Heart left ventricle (tissue), 16 donors: ENCODE measurements around the gene MICU1. TPM values are rescaled to one million over a fixed set of nuclear protein-coding genes. Genes with fewer than 3 reads are reported as not detected.

Experiments used
- ATAC-seq, 4 donors: fragments of 200-7000 bp; cut with Tn5 transposase; one replicate each; pipeline ENCODE4 v1.9.1; 2020 to 2022; ENCODE audit warnings: moderate library complexity in 4 of 4, mild to moderate bottlenecking in 3 of 4, moderate number of reproducible peaks in 1 of 4
- DNase-seq, 5 donors: peaks; one replicate each; pipeline ENCODE4 v3.0.0-alpha.2; 2020
- H3K27ac ChIP-seq, 12 donors: fragments of 200-600 bp; sonication (generic) in 4 of 12; one replicate each; pipeline versions ENCODE4 v1.5.0 to v1.8.0; 2016 to 2022; ENCODE audit warnings: mild to moderate bottlenecking in 2 of 12
- H3K27me3 ChIP-seq, 9 donors: fragments of 200-600 bp; sonication (generic) in 2 of 9; one replicate each; pipeline versions ENCODE4 v1.5.1 to v1.8.0; 2016 to 2022; ENCODE audit warnings: mild to moderate bottlenecking in 3 of 9
- H3K36me3 ChIP-seq, 9 donors: fragments of 200-600 bp; sonication (generic) in 2 of 9; one replicate each; pipeline versions ENCODE4 v1.5.0 to v1.8.0; 2018 to 2022; ENCODE audit warnings: mild to moderate bottlenecking in 2 of 9
- H3K4me1 ChIP-seq, 12 donors: fragments of 200-600 bp; sonication (generic) in 4 of 12; one replicate each; pipeline versions ENCODE4 v1.5.0 to v1.8.0; 2016 to 2022; ENCODE audit warnings: mild to moderate bottlenecking in 3 of 12
- H3K4me3 ChIP-seq, 12 donors: fragments of 200-600 bp; sonication (generic) in 4 of 12; one replicate each; pipeline versions ENCODE4 v1.5.0 to v1.8.0; 2017 to 2022; ENCODE audit warnings: mild to moderate bottlenecking in 9 of 12, moderate library complexity in 4 of 12
- H3K9me3 ChIP-seq, 12 donors: fragments of 200-600 bp; sonication (generic) in 4 of 12; one replicate each; pipeline versions ENCODE4 v1.5.0 to v1.8.0; 2016 to 2022; ENCODE audit warnings: mild to moderate bottlenecking in 1 of 12
- POLR2A ChIP-seq, 2 donors: fragments of 450-650 bp; IDR thresholded peaks; one replicate each; pipeline ENCODE4 v1.6.1; 2017; ENCODE audit warnings: antibody characterized with exemption in 2 of 2, mild to moderate bottlenecking in 2 of 2, moderate library complexity in 2 of 2
- WGBS, 4 donors: extraction: QIAGEN DNeasy Blood & Tissue Kit in 2 of 4; methylation state at CpG; one replicate each; pipeline versions ENCODE4 v1.1.5 to v1.1.7; 2013 to 2018; 5-methylcytosine and 5-hydroxymethylcytosine counted together
- intact Hi-C, 10 donors: fragments of 100-400 bp; cut with DNase I; formaldehyde crosslinking; loops; one replicate each; pipeline versions ENCODE4 v1.11.1 to v1.14.2; 2022
- polyA plus RNA-seq, 2 donors: library from polyadenylated mRNA; stranded (reverse); fragments of 200-250 nt; gene quantifications; one replicate each; pipeline ENCODE4 v1.2.3, GENCODE V29; 2013
- total RNA-seq, 9 donors: library from RNA; depleted of rRNA in 2 of 9; stranded (reverse); fragments of >200 nt in 2 of 9; fragmentation: NEBNext Ultra II Directional in 3 of 9; extraction: Animal tissue kit (Norgen Biotek cat#: 25700) in 3 of 9; gene quantifications; one replicate each; pipeline versions ENCODE4 v1.1.0 to v1.2.4, GENCODE V29; 2016 to 2023
- TF ChIP-seq, protein P1 (sequence below), 12 donors: fragments of 200-600 bp; sonication (generic) in 4 of 12; IDR thresholded peaks; one replicate each; pipeline versions ENCODE4 v1.5.0 to v1.8.0; 2018 to 2022; ENCODE audit warnings: antibody characterized with exemption in 12 of 12, mild to moderate bottlenecking in 5 of 12
- donor health status: ischemic (EF 13 %, LVEDD 7.1; RV severe dilation, severe dysfunction).
- donor health status: healthy with polysubstance abuse.
- donor health status: DM: no; HTN: yes; CAD: no.
- donor health status: DM: no; HTN: no; CAD: no.
- donor health status: ischemic (EF 25% LVEDD 6.9; RV normal size, moderate dysfunction).
- donor health status: ischemic (EF 25% LVEDD 5.7; RV mildly dilated, moderate dysfunction).
- donor health status: healthy.
- donor health status: DM: yes; HTN: yes; CAD: no.
- donor health status: ischemic (EF 35%, LVEDD 5.7; RV mildly dilated, moderate dysfunction).
- donor health status: nonischemic (EF 11% LVEDD 7.7; RV severe dilation, severe dysfunction).
- donor health status: DM: yes; HTN: yes; CAD: no.
- donor health status: PGD.
- donor health status: ischemic (EF 29% LVEDD 5.4; RV normal size, mild dysfunction).
- donor health status: nonischemic (EF 23%, LVEDD 6.1; RV moderate dilation, normal function).

Gene MICU1
- total and polyA plus RNA-seq, 11 donors = 33.3 to 54.2 (median 43.1) TPM

DNA sequence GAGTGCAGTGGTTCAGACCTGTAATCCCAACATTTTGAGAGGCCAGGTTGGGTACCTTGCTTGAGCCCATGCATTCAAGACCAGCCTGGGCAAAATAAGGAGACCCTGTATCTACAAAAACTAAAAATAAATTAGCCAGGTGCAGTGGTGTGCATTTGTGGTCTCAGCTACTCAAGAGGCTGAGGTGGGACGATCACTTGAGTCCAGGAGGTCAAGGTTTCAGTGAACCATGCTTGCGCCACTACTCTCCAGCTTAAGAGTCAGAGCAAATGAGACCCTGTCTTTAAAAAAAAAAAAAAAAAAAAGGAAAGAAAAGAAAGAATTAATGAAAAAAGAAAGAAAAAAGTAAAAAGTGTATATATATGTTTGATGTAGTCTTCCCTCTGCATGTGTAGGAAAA, 24.7 kb downstream of the MICU1 start:
- Histone ChIP-seq H3K4me1 (peaks cover 0 to 19% (median 0%) of the 10 kb centered on the region in 12 donors), H3K36me3 (peaks cover 0 to 4% (median 0%) of the 10 kb centered on the region in 9 donors), H3K27ac (no peak overlapping the region), H3K27me3 (no peaks in the 10 kb centered on the region), H3K4me3 (no peak overlapping the region), H3K9me3 (no peaks in the 10 kb centered on the region)
- no peak for TF ChIP-seq POLR2A (IDR thresholded peaks at IDR 0.05)
- TF ChIP-seq, protein P1, sequence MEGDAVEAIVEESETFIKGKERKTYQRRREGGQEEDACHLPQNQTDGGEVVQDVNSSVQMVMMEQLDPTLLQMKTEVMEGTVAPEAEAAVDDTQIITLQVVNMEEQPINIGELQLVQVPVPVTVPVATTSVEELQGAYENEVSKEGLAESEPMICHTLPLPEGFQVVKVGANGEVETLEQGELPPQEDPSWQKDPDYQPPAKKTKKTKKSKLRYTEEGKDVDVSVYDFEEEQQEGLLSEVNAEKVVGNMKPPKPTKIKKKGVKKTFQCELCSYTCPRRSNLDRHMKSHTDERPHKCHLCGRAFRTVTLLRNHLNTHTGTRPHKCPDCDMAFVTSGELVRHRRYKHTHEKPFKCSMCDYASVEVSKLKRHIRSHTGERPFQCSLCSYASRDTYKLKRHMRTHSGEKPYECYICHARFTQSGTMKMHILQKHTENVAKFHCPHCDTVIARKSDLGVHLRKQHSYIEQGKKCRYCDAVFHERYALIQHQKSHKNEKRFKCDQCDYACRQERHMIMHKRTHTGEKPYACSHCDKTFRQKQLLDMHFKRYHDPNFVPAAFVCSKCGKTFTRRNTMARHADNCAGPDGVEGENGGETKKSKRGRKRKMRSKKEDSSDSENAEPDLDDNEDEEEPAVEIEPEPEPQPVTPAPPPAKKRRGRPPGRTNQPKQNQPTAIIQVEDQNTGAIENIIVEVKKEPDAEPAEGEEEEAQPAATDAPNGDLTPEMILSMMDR (IDR thresholded peaks at IDR 0.05) = no peak
- ATAC-seq (no peak), DNase-seq (no peak)
- intact Hi-C loops = no loop called here
- WGBS, 4 donors = 91 to 100% (median 98%) methylated on average over 2 of the region's 2 CpGs

DNA sequence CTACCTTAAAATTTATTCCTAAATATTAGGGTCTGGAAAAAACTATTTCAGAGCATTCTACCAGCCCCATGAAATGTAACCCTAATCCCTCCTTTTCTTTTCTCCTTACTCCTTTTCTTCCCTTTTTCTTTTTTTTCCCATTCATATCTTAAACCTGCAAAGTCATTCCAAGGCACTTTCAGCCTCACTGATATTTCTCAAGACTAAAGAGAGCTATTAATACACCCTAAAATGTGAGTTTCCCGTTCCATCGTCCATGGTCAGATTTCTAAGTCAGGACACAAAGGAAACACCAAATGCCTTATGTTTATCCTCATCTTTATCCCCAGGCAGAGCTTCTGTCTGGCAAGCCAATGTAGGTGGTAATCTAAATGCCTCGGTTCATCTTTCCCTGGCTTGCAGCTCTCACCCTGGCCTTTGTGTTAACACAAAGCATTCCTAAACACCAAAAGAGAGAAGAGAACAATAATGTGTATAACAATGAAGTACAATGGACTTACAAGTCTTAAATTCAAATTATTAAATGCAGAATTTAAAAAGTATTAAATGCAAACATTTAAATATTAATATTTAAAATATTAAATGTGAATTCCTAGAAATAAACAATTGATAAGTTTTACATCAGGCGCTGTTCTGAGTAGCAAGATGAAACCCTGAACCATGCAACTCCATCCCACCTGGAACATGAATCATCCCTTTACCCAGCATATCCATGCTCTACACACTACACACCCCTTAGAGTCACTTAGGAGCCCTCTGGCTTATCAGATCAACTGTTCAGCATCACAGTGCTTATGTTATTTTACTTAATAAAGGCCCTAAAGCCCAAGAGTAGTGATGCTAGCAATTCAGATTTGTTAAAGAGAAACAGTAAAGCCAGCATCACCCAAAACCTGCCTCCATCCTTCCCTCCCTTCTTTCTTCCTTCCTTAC, 26.8 kb downstream of the MICU1 start:
- DNase-seq (no peak), ATAC-seq (no peak)
- Histone ChIP-seq H3K36me3 (peaks cover 0 to 4% (median 0%) of the 10 kb centered on the region in 9 donors), H3K9me3 (no peaks in the 10 kb centered on the region), H3K27me3 (no peaks in the 10 kb centered on the region), H3K4me3 (no peak overlapping the region), H3K27ac (no peak overlapping the region), H3K4me1 (peaks cover 0 to 25% (median 0%) of the 10 kb centered on the region in 12 donors)
- intact Hi-C loops = no loop called here
- WGBS, 4 donors = 70 to 77% (median 75%) methylated on average over 4 of the region's 4 CpGs
- no peak for TF ChIP-seq POLR2A (IDR thresholded peaks at IDR 0.05)
- TF ChIP-seq, protein P1 (IDR thresholded peaks at IDR 0.05) = no peak

DNA sequence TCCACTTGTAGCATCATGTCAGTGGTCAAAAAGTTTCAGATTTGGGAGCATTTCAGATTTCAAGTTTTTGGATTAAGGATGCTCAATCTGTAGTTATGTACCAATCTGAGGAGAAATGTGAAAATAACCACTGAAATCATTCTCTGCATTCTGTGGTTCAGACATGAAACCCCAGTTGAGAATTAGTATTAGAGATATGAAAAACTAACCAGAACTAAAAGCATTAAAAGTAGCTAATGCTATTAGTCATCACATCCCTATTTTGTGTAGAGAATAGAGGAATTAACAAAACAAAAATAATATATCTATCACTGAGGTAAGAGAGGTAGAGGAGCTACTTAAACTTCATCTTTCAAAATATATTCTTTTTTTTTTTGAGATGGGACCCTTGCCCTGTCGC, 28.0 kb downstream of the MICU1 start:
- Histone ChIP-seq H3K4me1 (peaks cover 0 to 36% (median 0%) of the 10 kb centered on the region in 12 donors), H3K27me3 (no peaks in the 10 kb centered on the region), H3K9me3 (peaks cover 0 to 5% (median 0%) of the 10 kb centered on the region in 12 donors), H3K27ac (no peak overlapping the region), H3K36me3 (peaks cover 0 to 4% (median 0%) of the 10 kb centered on the region in 9 donors), H3K4me3 (no peak overlapping the region)
- WGBS, 4 donors = 90 to 100% (median 94%) methylated on average over 1 of the region's 1 CpG
- ATAC-seq = no peak
- no peak for TF ChIP-seq POLR2A (IDR thresholded peaks at IDR 0.05)
- TF ChIP-seq, protein P1 (IDR thresholded peaks at IDR 0.05) = no peak
- intact Hi-C loops = no loop called here
- DNase-seq = no peak

DNA sequence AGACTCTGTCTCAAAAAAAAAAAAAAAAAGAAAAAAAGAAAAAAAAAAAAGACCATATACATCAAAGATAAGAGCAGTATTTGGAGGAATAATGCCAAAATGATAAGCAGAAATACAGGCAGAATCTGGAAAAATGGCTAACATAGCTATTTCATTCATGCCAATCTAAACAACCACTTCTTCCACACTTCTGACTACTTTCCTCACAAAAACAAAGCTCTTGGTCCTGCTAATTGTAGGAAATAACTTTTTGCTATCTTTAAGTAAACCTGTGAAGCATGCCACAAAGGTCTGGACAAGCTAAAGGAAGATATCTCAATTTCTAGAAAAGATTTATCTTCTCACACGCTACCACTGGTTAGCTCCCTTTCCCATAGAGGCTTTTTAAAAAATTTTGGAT, 30.4 kb downstream of the MICU1 start:
- intact Hi-C loops = no loop called here
- WGBS, 4 donors = 90 to 100% (median 96%) methylated on average over 1 of the region's 1 CpG

More for the DNA sequence above, 30.4 kb downstream of the MICU1 start:
- ATAC-seq (no peak), DNase-seq (no peak)
- H3K36me3 ChIP-seq = no peaks in the 10 kb centered on the region
- no peak overlapping the region for H3K27ac ChIP-seq
- H3K4me3 ChIP-seq = no peak overlapping the region
- peaks cover 0 to 36% (median 0%) of the 10 kb centered on the region in 12 donors for H3K4me1 ChIP-seq
- peaks cover 0 to 13% (median 0%) of the 10 kb centered on the region in 12 donors for H3K9me3 ChIP-seq
- TF ChIP-seq, protein P1 (IDR thresholded peaks at IDR 0.05) = no peak
- no peak for TF ChIP-seq POLR2A (IDR thresholded peaks at IDR 0.05)
- no peaks in the 10 kb centered on the region for H3K27me3 ChIP-seq
